ENCODE measurements around the gene SPESP1. TPM values are rescaled to one million over a fixed set of nuclear protein-coding genes. Genes with fewer than 3 reads are reported as not detected.

The SPESP1 gene
- polyA plus RNA-seq, 1 donor from 2014 or later = not detected

DNA sequence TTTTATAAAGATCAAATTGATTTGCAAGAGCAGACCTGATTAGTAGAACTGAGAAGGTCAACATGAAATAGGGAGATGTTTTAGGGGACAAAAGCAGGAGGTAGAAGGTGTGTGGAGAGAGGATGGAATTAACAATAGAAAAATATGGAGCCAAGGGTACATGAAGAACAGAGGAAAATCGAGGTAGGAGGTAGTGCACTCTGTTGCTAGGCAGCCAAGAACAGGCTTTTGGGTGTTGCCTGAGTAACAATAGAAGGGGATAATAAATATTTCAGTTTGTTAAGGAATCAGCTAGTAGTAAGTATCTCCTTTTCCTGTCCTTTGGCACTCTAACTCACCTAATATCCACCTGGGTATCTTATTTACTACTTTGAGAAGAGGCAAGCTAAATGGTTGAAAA lies 9.2 kb downstream of the SPESP1 start:
- no peaks in the 10 kb centered on the region for H3K79me2 ChIP-seq (replicated peaks; ENCODE audit: insufficient read depth, low read length)
- no peak overlapping the region for H3K9ac ChIP-seq (ENCODE audit: low read length)
- H3K9me2 ChIP-seq (ENCODE audit: insufficient read depth, low read length) = no peaks in the 10 kb centered on the region
- H3K4me3 ChIP-seq (ENCODE audit: low read length) = no peak overlapping the region
- no peaks in the 10 kb centered on the region for H3K36me3 ChIP-seq (ENCODE audit: insufficient read depth, low read length)
- H3K4me2 ChIP-seq (ENCODE audit: low read length) = no peak overlapping the region
- no peaks in the 10 kb centered on the region for H3K27me3 ChIP-seq (ENCODE audit: insufficient read depth, low read depth, low read length)
- no peaks in the 10 kb centered on the region for H4K20me1 ChIP-seq (ENCODE audit: insufficient read depth)
- no peak overlapping the region for H2AFZ ChIP-seq (ENCODE audit: low read depth, low read length)
- no peaks in the 10 kb centered on the region for H3K9me3 ChIP-seq (ENCODE audit: low read length)
- no peak overlapping the region for H3K27ac ChIP-seq (ENCODE audit: low read length)
- H3F3A ChIP-seq (ENCODE audit: insufficient read depth, low read length, poor library complexity, severe bottlenecking) = no peaks in the 10 kb centered on the region
- TF ChIP-seq POLR2AphosphoS5 (IDR thresholded peaks at IDR 0.05) (no peak), MXI1 (conservative IDR thresholded peaks at IDR 0.05; ENCODE audit: poor library complexity, severe bottlenecking) (no peak), SMC3 (conservative IDR thresholded peaks at IDR 0.05; ENCODE audit: poor library complexity) (no peak), EZH2 (IDR thresholded peaks at IDR 0.05; ENCODE audit: borderline replicate concordance, insufficient read depth, low read length, poor library complexity, severe bottlenecking) (no peak), EP300 (conservative IDR thresholded peaks at IDR 0.05; ENCODE audit: poor library complexity, severe bottlenecking) (no peak), RAD21 (conservative IDR thresholded peaks at IDR 0.05) (no peak), TAF1 (IDR thresholded peaks at IDR 0.05; ENCODE audit: low read depth) (no peak)
- TF ChIP-seq, protein P1, sequence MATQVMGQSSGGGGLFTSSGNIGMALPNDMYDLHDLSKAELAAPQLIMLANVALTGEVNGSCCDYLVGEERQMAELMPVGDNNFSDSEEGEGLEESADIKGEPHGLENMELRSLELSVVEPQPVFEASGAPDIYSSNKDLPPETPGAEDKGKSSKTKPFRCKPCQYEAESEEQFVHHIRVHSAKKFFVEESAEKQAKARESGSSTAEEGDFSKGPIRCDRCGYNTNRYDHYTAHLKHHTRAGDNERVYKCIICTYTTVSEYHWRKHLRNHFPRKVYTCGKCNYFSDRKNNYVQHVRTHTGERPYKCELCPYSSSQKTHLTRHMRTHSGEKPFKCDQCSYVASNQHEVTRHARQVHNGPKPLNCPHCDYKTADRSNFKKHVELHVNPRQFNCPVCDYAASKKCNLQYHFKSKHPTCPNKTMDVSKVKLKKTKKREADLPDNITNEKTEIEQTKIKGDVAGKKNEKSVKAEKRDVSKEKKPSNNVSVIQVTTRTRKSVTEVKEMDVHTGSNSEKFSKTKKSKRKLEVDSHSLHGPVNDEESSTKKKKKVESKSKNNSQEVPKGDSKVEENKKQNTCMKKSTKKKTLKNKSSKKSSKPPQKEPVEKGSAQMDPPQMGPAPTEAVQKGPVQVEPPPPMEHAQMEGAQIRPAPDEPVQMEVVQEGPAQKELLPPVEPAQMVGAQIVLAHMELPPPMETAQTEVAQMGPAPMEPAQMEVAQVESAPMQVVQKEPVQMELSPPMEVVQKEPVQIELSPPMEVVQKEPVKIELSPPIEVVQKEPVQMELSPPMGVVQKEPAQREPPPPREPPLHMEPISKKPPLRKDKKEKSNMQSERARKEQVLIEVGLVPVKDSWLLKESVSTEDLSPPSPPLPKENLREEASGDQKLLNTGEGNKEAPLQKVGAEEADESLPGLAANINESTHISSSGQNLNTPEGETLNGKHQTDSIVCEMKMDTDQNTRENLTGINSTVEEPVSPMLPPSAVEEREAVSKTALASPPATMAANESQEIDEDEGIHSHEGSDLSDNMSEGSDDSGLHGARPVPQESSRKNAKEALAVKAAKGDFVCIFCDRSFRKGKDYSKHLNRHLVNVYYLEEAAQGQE (IDR thresholded peaks at IDR 0.05; ENCODE audit: borderline replicate concordance) = no peak
- TF ChIP-seq, protein P2, sequence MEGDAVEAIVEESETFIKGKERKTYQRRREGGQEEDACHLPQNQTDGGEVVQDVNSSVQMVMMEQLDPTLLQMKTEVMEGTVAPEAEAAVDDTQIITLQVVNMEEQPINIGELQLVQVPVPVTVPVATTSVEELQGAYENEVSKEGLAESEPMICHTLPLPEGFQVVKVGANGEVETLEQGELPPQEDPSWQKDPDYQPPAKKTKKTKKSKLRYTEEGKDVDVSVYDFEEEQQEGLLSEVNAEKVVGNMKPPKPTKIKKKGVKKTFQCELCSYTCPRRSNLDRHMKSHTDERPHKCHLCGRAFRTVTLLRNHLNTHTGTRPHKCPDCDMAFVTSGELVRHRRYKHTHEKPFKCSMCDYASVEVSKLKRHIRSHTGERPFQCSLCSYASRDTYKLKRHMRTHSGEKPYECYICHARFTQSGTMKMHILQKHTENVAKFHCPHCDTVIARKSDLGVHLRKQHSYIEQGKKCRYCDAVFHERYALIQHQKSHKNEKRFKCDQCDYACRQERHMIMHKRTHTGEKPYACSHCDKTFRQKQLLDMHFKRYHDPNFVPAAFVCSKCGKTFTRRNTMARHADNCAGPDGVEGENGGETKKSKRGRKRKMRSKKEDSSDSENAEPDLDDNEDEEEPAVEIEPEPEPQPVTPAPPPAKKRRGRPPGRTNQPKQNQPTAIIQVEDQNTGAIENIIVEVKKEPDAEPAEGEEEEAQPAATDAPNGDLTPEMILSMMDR (IDR thresholded peaks at IDR 0.05; ENCODE audit: poor library complexity, severe bottlenecking) = no peak

DNA sequence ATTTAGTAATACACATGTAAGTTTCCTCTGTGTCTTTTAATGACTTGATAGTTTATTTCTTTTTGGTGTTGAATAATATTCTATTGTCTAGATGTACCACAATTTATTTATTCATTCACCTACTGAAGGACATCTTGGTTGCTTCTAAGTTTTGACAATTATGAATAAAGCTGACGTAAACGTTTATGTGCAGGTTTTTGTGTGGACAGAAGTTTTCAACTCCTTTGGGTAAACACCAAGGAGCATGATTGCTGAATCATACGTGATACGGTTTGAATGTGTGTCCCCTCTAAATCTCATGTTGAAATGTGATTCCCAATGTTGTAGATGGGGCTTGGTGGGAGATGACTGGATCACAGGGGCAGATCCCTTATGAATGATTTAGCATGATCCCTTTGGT lies 21.5 kb downstream of the SPESP1 start:
- no peaks in the 10 kb centered on the region for H3K9me3 ChIP-seq (ENCODE audit: low read length)
- H3K36me3 ChIP-seq (ENCODE audit: insufficient read depth, low read length) = no peaks in the 10 kb centered on the region
- H2AFZ ChIP-seq (ENCODE audit: low read depth, low read length) = no peak overlapping the region
- no peaks in the 10 kb centered on the region for H3F3A ChIP-seq (ENCODE audit: insufficient read depth, low read length, poor library complexity, severe bottlenecking)
- no peak overlapping the region for H3K9ac ChIP-seq (ENCODE audit: low read length)
- no peak overlapping the region for H3K4me2 ChIP-seq (ENCODE audit: low read length)
- H3K27ac ChIP-seq (ENCODE audit: low read length) = no peak overlapping the region
- no peaks in the 10 kb centered on the region for H4K20me1 ChIP-seq (ENCODE audit: insufficient read depth)
- no peaks in the 10 kb centered on the region for H3K79me2 ChIP-seq (replicated peaks; ENCODE audit: insufficient read depth, low read length)
- no peaks in the 10 kb centered on the region for H3K9me2 ChIP-seq (ENCODE audit: insufficient read depth, low read length)
- TF ChIP-seq MXI1 (conservative IDR thresholded peaks at IDR 0.05; ENCODE audit: poor library complexity, severe bottlenecking) (no peak), POLR2AphosphoS5 (IDR thresholded peaks at IDR 0.05) (no peak), RAD21 (conservative IDR thresholded peaks at IDR 0.05) (no peak), TAF1 (IDR thresholded peaks at IDR 0.05; ENCODE audit: low read depth) (no peak), EZH2 (IDR thresholded peaks at IDR 0.05; ENCODE audit: borderline replicate concordance, insufficient read depth, low read length, poor library complexity, severe bottlenecking) (no peak), SMC3 (conservative IDR thresholded peaks at IDR 0.05; ENCODE audit: poor library complexity) (no peak), EP300 (conservative IDR thresholded peaks at IDR 0.05; ENCODE audit: poor library complexity, severe bottlenecking) (no peak)
- TF ChIP-seq, protein P1 (IDR thresholded peaks at IDR 0.05; ENCODE audit: borderline replicate concordance) = no peak
- TF ChIP-seq, protein P2 (IDR thresholded peaks at IDR 0.05; ENCODE audit: poor library complexity, severe bottlenecking) = no peak
- H3K27me3 ChIP-seq (ENCODE audit: insufficient read depth, low read depth, low read length) = no peaks in the 10 kb centered on the region
- no peak overlapping the region for H3K4me3 ChIP-seq (ENCODE audit: low read length)

All from neural cell (in vitro differentiated cells).